Spleen (tissue), 11 donors: ENCODE data around the gene EIF4E. TPM values are rescaled to one million over a fixed set of nuclear protein-coding genes. Genes with fewer than 3 reads are reported as not detected.

Experiments
- DNase-seq: peaks from one replicate; pipeline ENCODE4 v3.0.0-alpha.2; 2020
- H3K27ac ChIP-seq, 8 donors: fragments of 200-600 bp; sonication (generic) in 7 of 8; 1 replicate in 4 of 8; 2 replicates in 4 of 8; pipeline versions ENCODE4 v1.5.0 to v1.8.0; 2016 to 2021; ENCODE audit warnings: inconsistent platforms in 4 of 8, mild to moderate bottlenecking in 4 of 8, moderate library complexity in 1 of 8
- H3K27me3 ChIP-seq, 7 donors: fragments of 200-600 bp; sonication (generic) in 6 of 7; replicated peaks in 1 of 7; 1 replicate in 4 of 7; 2 replicates in 3 of 7; pipeline versions ENCODE4 v1.5.0 to v1.8.0; 2016 to 2021; ENCODE audit warnings: inconsistent platforms in 3 of 7, mild to moderate bottlenecking in 1 of 7
- H3K36me3 ChIP-seq, 6 donors: fragments of 200-600 bp; sonication (generic) in 5 of 6; 1 replicate in 4 of 6; 2 replicates in 2 of 6; pipeline versions ENCODE4 v1.5.0 to v1.8.0; 2016 to 2021; ENCODE audit warnings: inconsistent platforms in 2 of 6
- H3K4me1 ChIP-seq, 6 donors: fragments of 200-600 bp; sonication (generic) in 5 of 6; 1 replicate in 3 of 6; 2 replicates in 3 of 6; pipeline versions ENCODE4 v1.5.0 to v1.8.0; 2016 to 2021; ENCODE audit warnings: inconsistent platforms in 3 of 6
- H3K4me3 ChIP-seq, 8 donors: fragments of 200-600 bp; sonication (generic) in 7 of 8; 1 replicate in 4 of 8; 2 replicates in 4 of 8; pipeline versions ENCODE4 v1.5.0 to v1.8.0; 2016 to 2021; ENCODE audit warnings: inconsistent platforms in 4 of 8, mild to moderate bottlenecking in 4 of 8, moderate library complexity in 2 of 8
- H3K9me3 ChIP-seq, 8 donors: fragments of 200-600 bp; sonication (generic) in 7 of 8; 1 replicate in 4 of 8; 2 replicates in 4 of 8; pipeline versions ENCODE4 v1.5.0 to v1.8.0; 2016 to 2021; ENCODE audit warnings: inconsistent platforms in 4 of 8
- POLR2A ChIP-seq, 3 donors: fragments of 450-650 bp; IDR thresholded peaks; one replicate each; pipeline ENCODE4 v1.5.1; 2017; ENCODE audit warnings: antibody characterized with exemption in 3 of 3, mild to moderate bottlenecking in 1 of 3
- POLR2AphosphoS5 ChIP-seq, 3 donors: sonication (generic); formaldehyde crosslinking; IDR thresholded peaks; one replicate each; pipeline ENCODE4 v1.5.1; 2017; ENCODE audit warnings: antibody characterized with exemption in 3 of 3
- WGBS, 5 donors: extraction: QIAGEN DNeasy Blood & Tissue Kit in 3 of 5; methylation state at CpG; one replicate each; pipeline versions ENCODE4 v1.1.5 to v1.1.7; 2013 to 2018; 5-methylcytosine and 5-hydroxymethylcytosine counted together
- intact Hi-C: fragments of 100-400 bp; cut with DNase I; formaldehyde crosslinking; loops from one replicate; pipeline ENCODE4 v1.15.0; 2023; ENCODE audit warnings: low total_unique reads
- polyA plus RNA-seq, 3 donors: library from polyadenylated mRNA; stranded (reverse); fragments of 200-250 nt; gene quantifications; one replicate each; pipeline ENCODE4 v1.2.1, GENCODE V29; 2013
- total RNA-seq, 7 donors: library from RNA; depleted of rRNA in 3 of 7; stranded (reverse); fragments of >200 nt in 3 of 7; fragmentation: NEBNext Ultra II Directional in 4 of 7; extraction: Animal tissue kit (Norgen Biotek cat#: 25700) in 4 of 7; gene quantifications; one replicate each; pipeline versions ENCODE4 v1.1.0 to v1.2.1, GENCODE V29; 2016 to 2021
- TF ChIP-seq, protein P1 (sequence below), 11 experiments: fragments of 200-600 bp in 7 of 11; fragments of 450-650 bp in 4 of 11; sonication (generic) in 4 of 11; IDR thresholded peaks in 8 of 11; conservative IDR thresholded peaks in 3 of 11; 1 replicate in 7 of 11; 2 replicates in 4 of 11; pipeline versions ENCODE4 v1.4.0 to v1.8.0; 2016 to 2021; ENCODE audit warnings: antibody characterized with exemption in 11 of 11, inconsistent platforms in 4 of 11, mild to moderate bottlenecking in 1 of 11
- donor health status: healthy with polysubstance abuse.
- donor health status: DM: no; HTN: no; CAD: no; lungs with moderate emphysema.
- donor health status: DM: no; HTN: no; CAD: no.
- donor health status: Bipolar disorder and iron deficiency.
- donor health status: healthy.
- donor health status: DM: no; HTN: no; CAD: no.
- donor health status: DM: yes; HTN: yes; CAD: no.

Gene EIF4E
- total and polyA plus RNA-seq, 10 donors: 14.4 to 86.5 (median 64.9) TPM

DNA sequence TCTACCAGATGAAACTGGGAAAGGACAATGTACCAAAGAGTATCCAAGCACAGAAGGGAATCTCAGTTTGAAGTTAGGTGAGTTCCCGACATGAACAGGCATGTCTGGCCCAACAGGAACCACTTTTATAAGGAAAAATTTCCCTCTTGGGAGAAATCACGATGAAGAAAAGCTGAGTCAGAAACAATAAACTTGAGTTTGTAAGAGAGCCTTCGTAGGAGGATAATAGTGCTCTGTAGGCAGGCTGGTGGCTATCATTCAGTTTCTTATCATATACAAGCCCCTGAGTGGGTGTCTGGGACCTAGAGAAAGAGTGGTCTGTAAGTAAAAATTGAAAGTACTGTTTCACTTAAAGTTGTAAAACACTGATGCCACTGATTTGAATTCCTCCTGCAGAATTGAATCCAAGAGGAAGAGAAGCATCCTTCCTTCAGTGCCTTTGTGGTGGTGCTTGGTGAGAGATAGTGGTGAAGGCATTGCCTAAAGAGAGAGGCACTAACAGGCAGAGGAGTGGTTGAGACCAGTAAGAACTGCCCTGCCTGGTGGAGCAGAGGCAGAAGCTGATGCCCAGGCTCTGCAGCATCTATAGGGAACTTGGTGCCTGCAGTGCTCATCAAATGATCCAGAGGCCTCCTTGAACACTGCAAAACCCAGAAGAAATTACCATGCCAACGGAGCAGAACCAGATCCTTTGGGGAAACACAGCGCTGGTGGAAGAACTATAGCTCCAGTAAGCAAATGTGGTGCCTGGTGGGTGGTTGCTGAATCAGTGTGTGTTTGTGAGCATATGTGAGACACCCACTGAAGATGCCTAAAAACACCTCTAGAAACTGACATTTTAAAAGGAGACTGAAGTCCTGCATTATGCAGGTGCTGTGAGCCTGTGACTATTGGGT lies 34.9 kb upstream of the EIF4E start:
- 75 to 86% (median 85%) methylated on average over 5 of the region's 5 CpGs for whole genome bisulfite sequencing, 5 donors
- intact Hi-C loops: no loop called here
- no peak for DNase-seq
- no peaks in the 10 kb centered on the region for H3K27me3 ChIP-seq
- H3K36me3 ChIP-seq: no peaks in the 10 kb centered on the region
- H3K4me1 ChIP-seq: no peaks in the 10 kb centered on the region
- no peaks in the 10 kb centered on the region for H3K9me3 ChIP-seq
- no peak overlapping the region for H3K27ac ChIP-seq
- TF ChIP-seq, protein P1, sequence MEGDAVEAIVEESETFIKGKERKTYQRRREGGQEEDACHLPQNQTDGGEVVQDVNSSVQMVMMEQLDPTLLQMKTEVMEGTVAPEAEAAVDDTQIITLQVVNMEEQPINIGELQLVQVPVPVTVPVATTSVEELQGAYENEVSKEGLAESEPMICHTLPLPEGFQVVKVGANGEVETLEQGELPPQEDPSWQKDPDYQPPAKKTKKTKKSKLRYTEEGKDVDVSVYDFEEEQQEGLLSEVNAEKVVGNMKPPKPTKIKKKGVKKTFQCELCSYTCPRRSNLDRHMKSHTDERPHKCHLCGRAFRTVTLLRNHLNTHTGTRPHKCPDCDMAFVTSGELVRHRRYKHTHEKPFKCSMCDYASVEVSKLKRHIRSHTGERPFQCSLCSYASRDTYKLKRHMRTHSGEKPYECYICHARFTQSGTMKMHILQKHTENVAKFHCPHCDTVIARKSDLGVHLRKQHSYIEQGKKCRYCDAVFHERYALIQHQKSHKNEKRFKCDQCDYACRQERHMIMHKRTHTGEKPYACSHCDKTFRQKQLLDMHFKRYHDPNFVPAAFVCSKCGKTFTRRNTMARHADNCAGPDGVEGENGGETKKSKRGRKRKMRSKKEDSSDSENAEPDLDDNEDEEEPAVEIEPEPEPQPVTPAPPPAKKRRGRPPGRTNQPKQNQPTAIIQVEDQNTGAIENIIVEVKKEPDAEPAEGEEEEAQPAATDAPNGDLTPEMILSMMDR (IDR thresholded peaks at IDR 0.05 in 8 of 11, conservative IDR thresholded peaks at IDR 0.05 in 3 of 11): no peak
- TF ChIP-seq POLR2A (IDR thresholded peaks at IDR 0.05) (no peak), POLR2AphosphoS5 (IDR thresholded peaks at IDR 0.05) (no peak)
- no peak overlapping the region for H3K4me3 ChIP-seq

DNA sequence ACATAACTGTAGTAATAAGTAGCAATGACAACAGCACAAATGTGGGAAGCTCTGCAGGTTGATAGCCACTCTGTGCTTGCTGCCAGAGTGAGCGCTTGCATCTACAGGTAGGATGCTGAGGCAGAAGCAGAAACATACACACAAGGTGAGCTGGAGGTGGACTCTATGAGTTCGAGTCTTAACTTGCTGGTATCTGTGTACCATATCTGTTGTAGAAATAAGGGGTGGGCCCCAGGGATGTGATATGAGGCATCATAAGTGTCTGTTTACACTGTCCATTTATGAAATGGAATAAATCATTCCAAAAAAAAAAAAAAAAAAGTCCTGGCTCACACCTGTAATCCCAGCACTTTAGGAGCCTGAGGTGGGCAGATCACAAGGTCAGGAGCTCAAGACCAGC lies 32.8 kb upstream of the EIF4E start:
- H3K9me3 ChIP-seq: no peaks in the 10 kb centered on the region
- H3K27ac ChIP-seq: no peak overlapping the region
- no peaks in the 10 kb centered on the region for H3K36me3 ChIP-seq
- no peak for DNase-seq
- no peaks in the 10 kb centered on the region for H3K4me1 ChIP-seq
- H3K27me3 ChIP-seq: no peaks in the 10 kb centered on the region
- TF ChIP-seq POLR2AphosphoS5 (IDR thresholded peaks at IDR 0.05): no peak
- TF ChIP-seq POLR2A (IDR thresholded peaks at IDR 0.05): no peak
- TF ChIP-seq, protein P1 (IDR thresholded peaks at IDR 0.05 in 8 of 11, conservative IDR thresholded peaks at IDR 0.05 in 3 of 11): no peak
- intact Hi-C loops: no loop called here
- no peak overlapping the region for H3K4me3 ChIP-seq
- 87 to 98% (median 92%) methylated on average over 2 of the region's 2 CpGs for WGBS, 5 donors

DNA sequence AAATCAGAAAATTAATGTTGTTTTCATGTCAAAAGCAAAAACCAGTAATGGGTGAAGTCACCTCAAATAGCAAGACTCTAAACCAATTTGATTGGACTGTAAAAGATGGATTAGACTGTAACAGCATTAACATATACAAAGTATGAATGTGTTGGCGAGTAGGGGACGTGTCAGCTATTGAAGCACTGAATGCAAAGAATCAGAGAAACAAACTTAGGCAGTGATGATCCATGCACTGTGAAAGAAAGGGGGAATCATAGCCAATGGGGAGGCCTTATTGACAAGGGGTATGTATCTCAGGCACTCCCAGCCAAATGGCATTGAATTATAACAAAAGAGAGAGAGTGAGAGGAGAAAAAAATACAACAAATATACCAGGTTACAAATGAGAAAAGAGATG lies 30.5 kb upstream of the EIF4E start:
- Histone ChIP-seq H3K4me1 (no peaks in the 10 kb centered on the region), H3K4me3 (no peak overlapping the region), H3K9me3 (no peaks in the 10 kb centered on the region), H3K27me3 (no peaks in the 10 kb centered on the region), H3K36me3 (no peaks in the 10 kb centered on the region), H3K27ac (no peak overlapping the region)
- intact Hi-C loops: no loop called here
- WGBS, 5 donors: 88 to 97% (median 95%) methylated on average over 2 of the region's 2 CpGs
- TF ChIP-seq, protein P1 (IDR thresholded peaks at IDR 0.05 in 8 of 11, conservative IDR thresholded peaks at IDR 0.05 in 3 of 11): no peak
- TF ChIP-seq POLR2AphosphoS5 (IDR thresholded peaks at IDR 0.05): no peak
- no peak for TF ChIP-seq POLR2A (IDR thresholded peaks at IDR 0.05)
- DNase-seq: no peak

DNA sequence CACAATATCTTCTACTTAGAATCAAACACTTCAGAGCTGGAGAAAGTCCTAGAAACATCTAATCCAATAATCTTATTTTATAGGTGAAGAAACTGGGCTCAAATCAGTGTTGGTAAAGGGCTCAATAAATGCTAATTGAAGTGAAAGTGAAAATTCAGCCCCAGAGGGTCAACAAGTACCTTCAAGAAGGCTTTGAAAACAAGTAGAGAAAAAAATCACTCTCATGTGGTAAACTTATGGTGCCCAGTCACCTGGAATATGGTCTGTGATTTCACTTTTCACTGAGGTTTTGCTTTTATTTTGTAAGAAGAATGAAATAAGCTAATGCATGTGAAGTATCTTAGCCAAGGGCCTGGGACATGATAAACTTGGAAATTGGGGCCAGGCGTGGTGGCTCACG lies 29.1 kb upstream of the EIF4E start:
- H3K27me3 ChIP-seq: no peaks in the 10 kb centered on the region
- 93 to 98% (median 95%) methylated on average over 2 of the region's 2 CpGs for WGBS, 5 donors
- no peaks in the 10 kb centered on the region for H3K4me1 ChIP-seq
- H3K36me3 ChIP-seq: no peaks in the 10 kb centered on the region
- no peak overlapping the region for H3K4me3 ChIP-seq
- H3K27ac ChIP-seq: no peak overlapping the region
- no peak for DNase-seq
- no peaks in the 10 kb centered on the region for H3K9me3 ChIP-seq
- TF ChIP-seq, protein P1 (IDR thresholded peaks at IDR 0.05 in 8 of 11, conservative IDR thresholded peaks at IDR 0.05 in 3 of 11): no peak
- TF ChIP-seq POLR2A (IDR thresholded peaks at IDR 0.05): no peak
- TF ChIP-seq POLR2AphosphoS5 (IDR thresholded peaks at IDR 0.05): no peak
- intact Hi-C loops: no loop called here
